Tibial nerve (tissue), 4 donors: ENCODE data around the gene SLC25A11. TPM values are rescaled to one million over a fixed set of nuclear protein-coding genes. Genes with fewer than 3 reads are reported as not detected.

Experiments
- DNase-seq, 2 donors: peaks; one replicate each; pipeline ENCODE4 v3.0.0-alpha.2; 2019; ENCODE audit warnings: low spot score in 2 of 2
- H3K27ac ChIP-seq, 4 donors: fragments of 200-600 bp; sonication (generic) in 3 of 4; one replicate each; pipeline ENCODE4 v1.5.1; 2017 to 2019; ENCODE audit warnings: mild to moderate bottlenecking in 1 of 4
- H3K27me3 ChIP-seq, 2 donors: fragments of 200-600 bp; sonication (generic) in 1 of 2; one replicate each; pipeline versions ENCODE4 v1.5.1 to v1.6.0; 2017 to 2019
- H3K36me3 ChIP-seq, 3 donors: fragments of 200-600 bp; sonication (generic); one replicate each; pipeline ENCODE4 v1.5.1; 2018 to 2019
- H3K4me1 ChIP-seq, 4 donors: fragments of 200-600 bp; sonication (generic) in 3 of 4; one replicate each; pipeline ENCODE4 v1.5.1; 2017 to 2019
- H3K4me3 ChIP-seq, 4 donors: fragments of 200-600 bp; sonication (generic) in 3 of 4; one replicate each; pipeline ENCODE4 v1.5.1; 2017 to 2019; ENCODE audit warnings: mild to moderate bottlenecking in 1 of 4, moderate library complexity in 1 of 4
- H3K9me3 ChIP-seq, 4 donors: fragments of 200-600 bp; sonication (generic) in 3 of 4; one replicate each; pipeline ENCODE4 v1.5.1; 2017 to 2019
- CTCF ChIP-seq, 5 experiments: fragments of 200-600 bp in 3 of 5; fragments of 450-650 bp in 2 of 5; sonication (generic) in 3 of 5; IDR thresholded peaks; one replicate each; pipeline ENCODE4 v1.5.1; 2016 to 2019; ENCODE audit warnings: antibody characterized with exemption in 5 of 5, mild to moderate bottlenecking in 3 of 5, moderate library complexity in 2 of 5
- EP300 ChIP-seq, 2 donors: sonication (generic); formaldehyde crosslinking; IDR thresholded peaks; one replicate each; pipeline ENCODE4 v1.6.1; 2017; ENCODE audit warnings: antibody characterized with exemption in 2 of 2, mild to moderate bottlenecking in 1 of 2
- POLR2A ChIP-seq, 2 donors: fragments of 450-650 bp; IDR thresholded peaks; one replicate each; pipeline ENCODE4 v1.6.1; 2017; ENCODE audit warnings: antibody characterized with exemption in 2 of 2, mild to moderate bottlenecking in 2 of 2, moderate library complexity in 2 of 2
- WGBS, 2 donors: methylation state at CpG; one replicate each; pipeline ENCODE4 v1.1.5; 2018; 5-methylcytosine and 5-hydroxymethylcytosine counted together
- total RNA-seq, 4 donors: library from RNA; depleted of rRNA; stranded (reverse); fragments of >200 nt; gene quantifications; one replicate each; pipeline ENCODE4 v1.1.0, GENCODE V29; 2016

The SLC25A11 gene
- total RNA-seq, 4 donors from 2014 or later = 30.3 to 42.8 (median 32.3) TPM

GRCh38 chr17:4940555-4941318, 891 bp upstream of the SLC25A11 start:
- peak in 1 of 2 donors; percentile 53 for DNase-seq
- peaks cover 0 to 65% (median 36%) of the 10 kb centered on the region in 4 donors for H3K4me1 ChIP-seq
- H3K27ac ChIP-seq = peak overlapping the region; percentile 82 to 96 (median 90)
- peaks cover 0 to 69% (median 4%) of the 10 kb centered on the region in 3 donors for H3K36me3 ChIP-seq
- TF ChIP-seq CTCF (IDR thresholded peaks at IDR 0.05) (no peak), POLR2A (IDR thresholded peaks at IDR 0.05) (no peak), EP300 (IDR thresholded peaks at IDR 0.05) (no peak)
- 1 to 2% methylated on average over 29 of the region's 29 CpGs for WGBS, 2 donors
- H3K9me3 ChIP-seq = no peaks in the 10 kb centered on the region
- peak overlapping the region; percentile 55 to 82 (median 68) for H3K4me3 ChIP-seq
- H3K27me3 ChIP-seq = no peaks in the 10 kb centered on the region

DNA sequence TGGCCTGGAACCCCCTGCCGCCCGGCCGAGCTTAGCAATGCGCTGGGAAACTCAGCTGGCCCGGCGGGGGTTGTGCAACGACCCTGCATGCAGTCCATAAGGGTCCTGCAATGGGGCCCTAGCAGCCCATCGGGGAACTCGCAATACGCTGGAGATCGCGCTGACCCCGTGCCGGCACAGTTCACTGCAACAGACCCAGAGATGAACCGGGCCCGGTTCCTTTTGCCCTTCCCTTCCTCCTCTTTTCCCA, 375 bp downstream of the SLC25A11 start:
- Histone ChIP-seq H3K9me3 (no peaks in the 10 kb centered on the region), H3K36me3 (peaks cover 0 to 61% (median 4%) of the 10 kb centered on the region in 3 donors), H3K4me3 (peak overlapping the region; percentile 55 to 82 (median 68)), H3K4me1 (peaks cover 0 to 55% (median 24%) of the 10 kb centered on the region in 4 donors), H3K27me3 (no peaks in the 10 kb centered on the region), H3K27ac (peak overlapping the region; percentile 82 to 96 (median 90))
- no peak for TF ChIP-seq CTCF (IDR thresholded peaks at IDR 0.05)
- TF ChIP-seq POLR2A (IDR thresholded peaks at IDR 0.05) = no peak
- TF ChIP-seq EP300 (IDR thresholded peaks at IDR 0.05) = no peak
- DNase-seq = no peak
- 0% methylated on average over 16 of the region's 16 CpGs; no CpG with 5 or more reads in 1 of the 2 donors for WGBS, 2 donors

GRCh38 chr17:4938688-4939545, 929 bp downstream of the SLC25A11 start:
- TF ChIP-seq CTCF (IDR thresholded peaks at IDR 0.05) (no peak), POLR2A (IDR thresholded peaks at IDR 0.05) (no peak)
- H3K27ac ChIP-seq = peak overlapping the region; percentile 82 to 96 (median 90)
- no peaks in the 10 kb centered on the region for H3K27me3 ChIP-seq
- no peaks in the 10 kb centered on the region for H3K9me3 ChIP-seq
- H3K36me3 ChIP-seq = peaks cover 0 to 55% (median 4%) of the 10 kb centered on the region in 3 donors
- DNase-seq = no peak
- H3K4me1 ChIP-seq = peaks cover 0 to 55% (median 25%) of the 10 kb centered on the region in 4 donors
- H3K4me3 ChIP-seq = peak overlapping the region; percentile 55 to 82 (median 68)
- 50 to 58% methylated on average over 14 to 19 of the region's 19 CpGs for WGBS, 2 donors

DNA sequence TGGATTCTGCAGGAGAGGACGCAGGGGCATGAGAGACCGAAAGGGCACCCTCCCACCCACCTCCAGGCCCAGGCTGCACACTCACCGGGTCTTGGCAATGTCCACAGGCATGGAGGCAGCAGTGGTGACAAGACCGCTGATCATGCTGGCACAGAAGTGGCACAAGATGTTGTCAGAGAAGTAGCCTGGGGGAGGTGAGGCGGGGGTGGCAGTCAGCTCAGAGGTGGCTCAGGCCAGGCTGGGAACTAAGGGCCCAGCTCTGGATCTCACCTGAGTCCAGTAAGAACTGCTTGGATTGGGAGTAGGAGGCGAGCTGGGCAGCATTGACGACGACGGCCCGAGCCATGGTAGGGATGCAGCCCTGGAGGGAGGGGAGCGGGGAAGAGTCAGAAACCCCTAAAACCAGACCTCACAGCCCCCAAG, 1.8 kb downstream of the SLC25A11 start:
- peaks cover 0 to 55% (median 26%) of the 10 kb centered on the region in 4 donors for H3K4me1 ChIP-seq
- H3K4me3 ChIP-seq = no peak overlapping the region
- no peaks in the 10 kb centered on the region for H3K9me3 ChIP-seq
- TF ChIP-seq POLR2A (IDR thresholded peaks at IDR 0.05) (no peak), CTCF (IDR thresholded peaks at IDR 0.05) (no peak), EP300 (IDR thresholded peaks at IDR 0.05) (no peak)
- no peaks in the 10 kb centered on the region for H3K27me3 ChIP-seq
- H3K36me3 ChIP-seq = peaks cover 0 to 47% (median 4%) of the 10 kb centered on the region in 3 donors
- 91% methylated on average over 11 of the region's 11 CpGs for WGBS, 2 donors
- DNase-seq = no peak
- no peak overlapping the region for H3K27ac ChIP-seq

- Histone ChIP-seq H3K36me3 (peaks cover 0 to 42% (median 4%) of the 10 kb centered on the region in 3 donors), H3K27me3 (no peaks in the 10 kb centered on the region), H3K4me1 (peaks cover 0 to 52% (median 26%) of the 10 kb centered on the region in 4 donors), H3K27ac (no peak overlapping the region), H3K9me3 (no peaks in the 10 kb centered on the region), H3K4me3 (no peak overlapping the region)
- WGBS, 2 donors = 91 to 92% methylated on average over 16 of the region's 16 CpGs
- TF ChIP-seq CTCF (IDR thresholded peaks at IDR 0.05) = no peak
- TF ChIP-seq POLR2A (IDR thresholded peaks at IDR 0.05) = no peak
- TF ChIP-seq EP300 (IDR thresholded peaks at IDR 0.05) = no peak
- no peak for DNase-seq
Measured at GRCh38 chr17:4937553-4937952, 2.3 kb downstream of the SLC25A11 start.
